CD4-positive, alpha-beta T cell treated with Interleukin-6 for 4 hours (primary cell): ENCODE data around the gene HRCT1.
"Not testable (repeated sequence)": the region's sequence is repeated elsewhere in the genome, so short reads cannot be mapped to it uniquely, and the experiment has no call there.

Experiments
- DNase-seq: peaks from one replicate; pipeline ENCODE4 v3.0.0-alpha.2; 2020; ENCODE audit warnings: mixed read lengths

Gene HRCT1

GRCh38 chr9:35905912-35906679 lies at the start of gene HRCT1:
HRCT1 (plus strand) TSS chr9:35906202; CDS start chr9:35906288, 86 bp downstream.
- DNase-seq = no peak

- no peak for DNase-seq
Observed at GRCh38 chr9:35856206-35856605, 49.8 kb upstream of the HRCT1 start.

- no peak for DNase-seq
Observed at GRCh38 chr9:35856882-35857281, 49.1 kb upstream of the HRCT1 start.

- no peak for DNase-seq
Observed at GRCh38 chr9:35858458-35858857, 47.5 kb upstream of the HRCT1 start.

- DNase-seq = peak; percentile 32
Observed at GRCh38 chr9:35859310-35859989, 46.6 kb upstream of the HRCT1 start.

- no peak for DNase-seq
Observed at GRCh38 chr9:35859990-35860339, 46.0 kb upstream of the HRCT1 start.

GRCh38 chr9:35861161-35861897 lies 44.7 kb upstream of the HRCT1 start:
- no peak for DNase-seq

GRCh38 chr9:35862328-35862727 lies 43.7 kb upstream of the HRCT1 start:
- DNase-seq = no peak

GRCh38 chr9:35863583-35863982 lies 42.4 kb upstream of the HRCT1 start:
- DNase-seq = no peak

- no peak for DNase-seq
Observed at GRCh38 chr9:35864695-35865255, 41.2 kb upstream of the HRCT1 start.

GRCh38 chr9:35867538-35867937 lies 38.5 kb upstream of the HRCT1 start:
- DNase-seq = no peak

- no peak for DNase-seq
Observed at GRCh38 chr9:35868933-35869332, 37.1 kb upstream of the HRCT1 start.

GRCh38 chr9:35869621-35870216 lies 36.3 kb upstream of the HRCT1 start:
- DNase-seq = no peak

GRCh38 chr9:35870351-35870923 lies 35.6 kb upstream of the HRCT1 start, which contains the start of gene OR13J1:
OR13J1 (minus strand) TSS chr9:35870401; CDS start chr9:35870401, 0 bp downstream.
- no peak for DNase-seq

- no peak for DNase-seq
Observed at GRCh38 chr9:35871545-35871944, 34.5 kb upstream of the HRCT1 start.

GRCh38 chr9:35872505-35872904 lies 33.5 kb upstream of the HRCT1 start:
- DNase-seq = no peak

- DNase-seq = peak; percentile 89
Observed at GRCh38 chr9:35882263-35882848, 23.6 kb upstream of the HRCT1 start.

GRCh38 chr9:35882996-35883395 lies 23.0 kb upstream of the HRCT1 start:
- no peak for DNase-seq

- DNase-seq = not testable (repeated sequence)
Observed at GRCh38 chr9:35884908-35885307, 21.1 kb upstream of the HRCT1 start.

GRCh38 chr9:35891646-35892045 lies 14.4 kb upstream of the HRCT1 start:
- DNase-seq = no peak

GRCh38 chr9:35892051-35892450 lies 14.0 kb upstream of the HRCT1 start:
- DNase-seq = no peak

- DNase-seq = no peak
Observed at GRCh38 chr9:35896570-35896969, 9.4 kb upstream of the HRCT1 start.
